Fibroblast of lung (primary cell): ENCODE results near the gene CCNG2. TPM values are rescaled to one million over a fixed set of nuclear protein-coding genes. Genes with fewer than 3 reads are reported as not detected.

Experiments
- DNase-seq, 2 donors: peaks; one replicate each; pipeline versions ENCODE4 v3.0.0 to v3.0.0-alpha.2; 2010; ENCODE audit warnings: low read depth in 2 of 2
- H2AFZ ChIP-seq: 2 replicates; pipeline ENCODE4 v1.5.1; 2012; ENCODE audit warnings: low read length, control low read depth, inconsistent platforms
- H3K27ac ChIP-seq: 2 replicates; pipeline ENCODE4 v1.5.1; 2011; ENCODE audit warnings: low read length, control low read depth; ENCODE audit not compliant: insufficient read depth
- H3K27me3 ChIP-seq: 2 replicates; pipeline ENCODE4 v1.5.1; 2011; ENCODE audit warnings: mild to moderate bottlenecking, low read length; ENCODE audit not compliant: control insufficient read depth, insufficient read depth
- H3K36me3 ChIP-seq: 2 replicates; pipeline ENCODE4 v1.5.1; 2011; ENCODE audit warnings: low read length; ENCODE audit not compliant: control insufficient read depth, insufficient read depth
- H3K4me1 ChIP-seq: 2 replicates; pipeline ENCODE4 v1.5.1; 2011; ENCODE audit warnings: low read length; ENCODE audit not compliant: control insufficient read depth, insufficient read depth; ENCODE audit errors: extremely low read depth
- H3K4me2 ChIP-seq: 2 replicates; pipeline ENCODE4 v1.5.1; 2011; ENCODE audit warnings: low read length, control low read depth; ENCODE audit not compliant: insufficient read depth; ENCODE audit errors: extremely low read depth
- H3K4me3 ChIP-seq, 4 experiments: fragments of 200-600 bp in 1 of 4; sonication (generic) in 1 of 4; replicated peaks in 1 of 4; 2 replicates each; pipeline ENCODE4 v1.5.1; 2011 to 2016; ENCODE audit warnings: low read length in 4 of 4, low read depth in 3 of 4, mild to moderate bottlenecking in 3 of 4, control low read depth in 2 of 4, inconsistent platforms in 1 of 4, mixed read lengths in 1 of 4; ENCODE audit not compliant: insufficient read depth in 1 of 4; ENCODE audit errors: control extremely low read depth in 1 of 4
- H3K79me2 ChIP-seq: 2 replicates; pipeline ENCODE4 v1.5.1; 2012; ENCODE audit warnings: mild to moderate bottlenecking, low read length, inconsistent platforms; ENCODE audit not compliant: control insufficient read depth, insufficient read depth
- H3K9ac ChIP-seq: 2 replicates; pipeline ENCODE4 v1.5.1; 2011; ENCODE audit warnings: mild to moderate bottlenecking, low read length, control low read depth; ENCODE audit not compliant: insufficient read depth
- H3K9me3 ChIP-seq: 2 replicates; pipeline ENCODE4 v1.5.1; 2012; ENCODE audit warnings: low read depth, low read length; ENCODE audit not compliant: control insufficient read depth, insufficient read depth
- H4K20me1 ChIP-seq: 2 replicates; pipeline ENCODE4 v1.5.1; 2011; ENCODE audit warnings: low read length; ENCODE audit not compliant: control insufficient read depth, insufficient read depth; ENCODE audit errors: extremely low read depth
- CTCF ChIP-seq, 2 donors: IDR thresholded peaks in 1 of 2; conservative IDR thresholded peaks in 1 of 2; 1 replicate in 1 of 2; 2 replicates in 1 of 2; pipeline ENCODE4 v1.5.1; 2011 to 2012; ENCODE audit warnings: low read length in 2 of 2, control low read depth in 1 of 2, inconsistent platforms in 1 of 2, low read depth in 1 of 2, mild to moderate bottlenecking in 1 of 2
- EZH2 ChIP-seq: IDR thresholded peaks from 2 replicates; pipeline ENCODE4 v1.5.1; 2012; ENCODE audit warnings: low read length, control low read depth, mild to moderate bottlenecking; ENCODE audit errors: missing control alignments
- polyA minus RNA-seq: library from RNA; depleted of rRNA, polyadenylated mRNA; stranded (reverse); fragments of >200 nt; gene quantifications from 2 replicates; pipeline ENCODE4 v1.2.3, GENCODE V29; 2011; ENCODE audit warnings: low replicate concordance
- polyA plus RNA-seq, 2 donors: library from polyadenylated mRNA; depleted of rRNA in 1 of 2; stranded (reverse) in 1 of 2; unstranded in 1 of 2; fragments of >200 nt; gene quantifications; 2 replicates each; pipeline ENCODE4 v1.2.1, GENCODE V29; 2011 to 2012; ENCODE audit warnings: missing spikeins in 1 of 2
- total RNA-seq: library from RNA; depleted of rRNA; stranded (reverse); fragments of >200 nt; gene quantifications from 2 replicates; pipeline ENCODE4 v1.2.1, GENCODE V29; 2014

Gene CCNG2
- 20.1 and 21.6 TPM in 2 replicates for total RNA-seq
- polyA plus RNA-seq: 16.0 and 30.3 TPM in 2 replicates
- 12.2 and 23.6 TPM in 2 replicates for polyA plus RNA-seq (2012)
- 1.4 and 2.6 TPM in 2 replicates for polyA minus RNA-seq

GRCh38 chr4:77156912-77157858 is at the start of gene CCNG2:
CCNG2 (plus strand) TSS chr4:77157207; CDS start chr4:77158533, 1,326 bp downstream.
- H4K20me1 ChIP-seq: no peaks in the 10 kb centered on the region
- peaks cover 2% of the 10 kb centered on the region for H3K36me3 ChIP-seq
- peak within 1 kb of the TSS; percentile 93 for H3K4me2 ChIP-seq
- H3K27me3 ChIP-seq: peaks cover 4% of the 10 kb centered on the region
- H3K4me1 ChIP-seq: no peaks in the 10 kb centered on the region
- peak; percentile 97 for DNase-seq
- TF ChIP-seq CTCF (conservative IDR thresholded peaks at IDR 0.05 in 1 of 2, IDR thresholded peaks at IDR 0.05 in 1 of 2; ENCODE audit: low read depth in 1 of 2, low read length in 2 of 2): no peak
- no peak for TF ChIP-seq EZH2
- no peaks in the 10 kb centered on the region for H3K79me2 ChIP-seq
- peak within 1 kb of the TSS; percentile 87 for H3K9ac ChIP-seq
- no peaks in the 10 kb centered on the region for H3K9me3 ChIP-seq
- H3K4me3 ChIP-seq: peak within 1 kb of the TSS; percentile 86 to 95 (median 90)
- H3K27ac ChIP-seq: peak within 1 kb of the TSS; percentile 88
- H2AFZ ChIP-seq: peak within 1 kb of the TSS; percentile 97

- Histone ChIP-seq H4K20me1 (no peaks in the 10 kb centered on the region), H2AFZ (no peak overlapping the region), H3K36me3 (no peaks in the 10 kb centered on the region), H3K9me3 (no peaks in the 10 kb centered on the region), H3K4me2 (no peak overlapping the region), H3K4me1 (no peaks in the 10 kb centered on the region), H3K79me2 (no peaks in the 10 kb centered on the region), H3K9ac (no peak overlapping the region), H3K4me3 (no peak overlapping the region), H3K27ac (no peak overlapping the region), H3K27me3 (peaks cover 5% of the 10 kb centered on the region)
- TF ChIP-seq CTCF (conservative IDR thresholded peaks at IDR 0.05 in 1 of 2, IDR thresholded peaks at IDR 0.05 in 1 of 2; ENCODE audit: low read depth in 1 of 2, low read length in 2 of 2): no peak
- no peak for DNase-seq
Observed at GRCh38 chr4:77110730-77111129, 46.3 kb upstream of the CCNG2 start.

GRCh38 chr4:77113069-77113468 is 43.9 kb upstream of the CCNG2 start:
- H3K27me3 ChIP-seq: peaks cover 7% of the 10 kb centered on the region
- no peaks in the 10 kb centered on the region for H3K36me3 ChIP-seq
- no peak for DNase-seq
- H2AFZ ChIP-seq: no peak overlapping the region
- H3K4me1 ChIP-seq: no peaks in the 10 kb centered on the region
- TF ChIP-seq CTCF (conservative IDR thresholded peaks at IDR 0.05 in 1 of 2, IDR thresholded peaks at IDR 0.05 in 1 of 2; ENCODE audit: low read depth in 1 of 2, low read length in 2 of 2) (no peak), EZH2 (no peak)
- no peaks in the 10 kb centered on the region for H3K79me2 ChIP-seq
- no peaks in the 10 kb centered on the region for H3K9me3 ChIP-seq
- H3K4me2 ChIP-seq: no peak overlapping the region
- no peak overlapping the region for H3K4me3 ChIP-seq
- no peaks in the 10 kb centered on the region for H4K20me1 ChIP-seq
- no peak overlapping the region for H3K27ac ChIP-seq
- H3K9ac ChIP-seq: no peak overlapping the region
